Measurements from ENCODE around the gene ZNRF2.
"Not testable (repeated sequence)": the region's sequence is repeated elsewhere in the genome, so short reads cannot be mapped to it uniquely, and the experiment has no call there.

DNA sequence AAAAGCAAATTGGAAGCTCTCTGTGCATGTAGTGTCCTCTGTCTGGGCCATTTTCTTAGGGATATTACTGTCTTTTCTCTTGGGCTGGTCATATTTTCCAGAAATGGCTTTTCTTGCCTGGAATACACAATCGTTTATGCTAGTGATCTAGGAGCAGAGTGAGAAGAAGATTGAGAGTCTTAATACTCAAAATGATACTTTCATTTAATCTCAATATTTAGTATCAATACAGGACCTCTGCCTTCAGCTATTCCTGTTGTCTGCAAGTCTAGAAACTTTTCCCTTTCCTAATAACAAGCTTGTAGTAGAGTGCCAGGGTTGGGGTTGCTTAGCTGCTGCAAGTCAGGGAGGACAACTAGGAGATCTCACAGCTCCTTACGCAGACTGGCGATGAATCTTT lies 14.0 kb downstream of the ZNRF2 start:
- TF ChIP-seq, protein P1, sequence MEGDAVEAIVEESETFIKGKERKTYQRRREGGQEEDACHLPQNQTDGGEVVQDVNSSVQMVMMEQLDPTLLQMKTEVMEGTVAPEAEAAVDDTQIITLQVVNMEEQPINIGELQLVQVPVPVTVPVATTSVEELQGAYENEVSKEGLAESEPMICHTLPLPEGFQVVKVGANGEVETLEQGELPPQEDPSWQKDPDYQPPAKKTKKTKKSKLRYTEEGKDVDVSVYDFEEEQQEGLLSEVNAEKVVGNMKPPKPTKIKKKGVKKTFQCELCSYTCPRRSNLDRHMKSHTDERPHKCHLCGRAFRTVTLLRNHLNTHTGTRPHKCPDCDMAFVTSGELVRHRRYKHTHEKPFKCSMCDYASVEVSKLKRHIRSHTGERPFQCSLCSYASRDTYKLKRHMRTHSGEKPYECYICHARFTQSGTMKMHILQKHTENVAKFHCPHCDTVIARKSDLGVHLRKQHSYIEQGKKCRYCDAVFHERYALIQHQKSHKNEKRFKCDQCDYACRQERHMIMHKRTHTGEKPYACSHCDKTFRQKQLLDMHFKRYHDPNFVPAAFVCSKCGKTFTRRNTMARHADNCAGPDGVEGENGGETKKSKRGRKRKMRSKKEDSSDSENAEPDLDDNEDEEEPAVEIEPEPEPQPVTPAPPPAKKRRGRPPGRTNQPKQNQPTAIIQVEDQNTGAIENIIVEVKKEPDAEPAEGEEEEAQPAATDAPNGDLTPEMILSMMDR (IDR thresholded peaks at IDR 0.05), result not testable (repeated sequence)
- TF ChIP-seq POLR2A (IDR thresholded peaks at IDR 0.05), result not testable (repeated sequence)

All from body of pancreas (tissue), 4 donors.